GM23338 (cell line): ENCODE measurements around the gene SYT2. TPM values are rescaled to one million over a fixed set of nuclear protein-coding genes. Genes with fewer than 3 reads are reported as not detected.
A peak's percentile ranks its signal among the peaks of the same experiment; 100 is the strongest.

Source experiments
- ATAC-seq: fragments of 200-7000 bp; cut with Tn5 transposase; 3 replicates; pipeline ENCODE4 v1.9.1; 2020
- DNase-seq: peaks from one replicate; pipeline ENCODE4 v3.0.0-alpha.2; 2015; ENCODE audit warnings: low spot score
- H2AFZ ChIP-seq: fragments of 200-600 bp; sonication (generic); 2 replicates; pipeline ENCODE4 v1.8.0; 2016; ENCODE audit warnings: antibody characterized with exemption, mild to moderate bottlenecking, moderate library complexity
- H3F3A ChIP-seq: fragments of 200-600 bp; sonication (generic); replicated peaks from 2 replicates; pipeline ENCODE4 v1.8.0; 2017; ENCODE audit warnings: antibody characterized with exemption, mixed run types, low read depth
- H3K27ac ChIP-seq: fragments of 200-600 bp; sonication (generic); 2 replicates; pipeline ENCODE4 v1.6.1; 2016; ENCODE audit warnings: low read depth
- H3K27me3 ChIP-seq: fragments of 200-600 bp; sonication (generic); 2 replicates; pipeline ENCODE4 v1.8.0; 2016; ENCODE audit warnings: mild to moderate bottlenecking, mixed run types, moderate library complexity; ENCODE audit not compliant: insufficient read depth
- H3K36me3 ChIP-seq: fragments of 200-600 bp; sonication (generic); 2 replicates; pipeline ENCODE4 v1.8.0; 2016; ENCODE audit warnings: mild to moderate bottlenecking; ENCODE audit not compliant: insufficient read depth
- H3K4me1 ChIP-seq: fragments of 200-600 bp; sonication (generic); 2 replicates; pipeline ENCODE4 v1.8.0; 2016; ENCODE audit warnings: mild to moderate bottlenecking, moderate library complexity; ENCODE audit not compliant: insufficient read depth
- H3K4me2 ChIP-seq: fragments of 200-600 bp; sonication (generic); 2 replicates; pipeline ENCODE4 v1.7.1; 2017; ENCODE audit warnings: mixed run types
- H3K4me3 ChIP-seq: fragments of 200-600 bp; sonication (generic); 2 replicates; pipeline ENCODE4 v1.6.1; 2016; ENCODE audit warnings: mixed run types
- H3K79me2 ChIP-seq: fragments of 200-600 bp; sonication (generic); replicated peaks from 2 replicates; pipeline ENCODE4 v1.8.0; 2017; ENCODE audit warnings: mild to moderate bottlenecking; ENCODE audit not compliant: insufficient read depth
- H3K9me2 ChIP-seq: fragments of 200-600 bp; sonication (generic); 2 replicates; pipeline ENCODE4 v1.8.0; 2017; ENCODE audit not compliant: insufficient read depth
- H4K20me1 ChIP-seq: fragments of 200-600 bp; sonication (generic); replicated peaks from 2 replicates; pipeline ENCODE4 v1.8.0; 2017; ENCODE audit warnings: mild to moderate bottlenecking; ENCODE audit not compliant: insufficient read depth
- H3K27ac Mint-ChIP-seq: 2 replicates; pipeline ENCODE4 v1.8.0; 2020; ENCODE audit warnings: inconsistent platforms, mild to moderate bottlenecking, moderate library complexity, mixed read lengths
- H3K27me3 Mint-ChIP-seq: 3 replicates; pipeline ENCODE4 v1.8.0; 2022; ENCODE audit warnings: low read depth, mild to moderate bottlenecking, moderate library complexity, mixed read lengths, inconsistent platforms; ENCODE audit not compliant: insufficient read depth, poor library complexity
- H3K36me3 Mint-ChIP-seq: 3 replicates; pipeline ENCODE4 v1.8.0; 2021; ENCODE audit warnings: low read depth, mild to moderate bottlenecking, inconsistent platforms, moderate library complexity, mixed read lengths
- H3K4me1 Mint-ChIP-seq: 3 replicates; pipeline ENCODE4 v1.8.0; 2020; ENCODE audit warnings: mild to moderate bottlenecking, inconsistent platforms, mixed read lengths
- H3K4me3 Mint-ChIP-seq: 3 replicates; pipeline ENCODE4 v1.8.0; 2021; ENCODE audit warnings: moderate library complexity, mild to moderate bottlenecking, inconsistent platforms, mixed read lengths
- H3K9me3 Mint-ChIP-seq: 3 replicates; pipeline ENCODE4 v1.8.0; 2020; ENCODE audit warnings: moderate library complexity, mild to moderate bottlenecking, inconsistent platforms, mixed read lengths
- CTCF ChIP-seq, 2 experiments: fragments of 200-600 bp in 1 of 2; sonication (generic) in 1 of 2; conservative IDR thresholded peaks; 2 replicates each; pipeline versions ENCODE4 v1.5.1 to v1.6.1; 2016 to 2017; ENCODE audit warnings: antibody characterized with exemption in 2 of 2, low read depth in 2 of 2, mild to moderate bottlenecking in 2 of 2, moderate library complexity in 1 of 2
- NANOG ChIP-seq: IDR thresholded peaks from 2 replicates; pipeline ENCODE4 v1.6.1; 2016; ENCODE audit warnings: antibody characterized with exemption, borderline replicate concordance
- ZNF462 ChIP-seq: fragments of 250-450 bp; sonication (Bioruptor Pico); IDR thresholded peaks from 2 replicates; pipeline ENCODE4 v1.5.0; 2020; ENCODE audit warnings: mild to moderate bottlenecking, moderate library complexity
- polyA plus RNA-seq: library from polyadenylated mRNA; unstranded; fragments of >200 nt; fragmentation: Nextera tagmentation; extraction: Ambion mirVana; gene quantifications from 2 replicates; pipeline ENCODE4 v1.2.1, GENCODE V29; 2016
- total RNA-seq: library from RNA; depleted of rRNA; stranded (reverse); fragments of >200 nt; shearing (Covaris generic); gene quantifications from 2 replicates; pipeline ENCODE4 v1.2.3, GENCODE V29; 2014

The SYT2 gene
- total and polyA plus RNA-seq, 2 experiments from 2014 or later = 2.4 to 12.5 TPM

- H3K4me1 ChIP-seq = peaks cover 12% of the 10 kb centered on the region; the same call in 1 of the 2 replicates
- DNase-seq (peak; percentile 88), ATAC-seq (peak; percentile 90)
- no peaks in the 10 kb centered on the region for H3K36me3 Mint-ChIP-seq
- H3K4me3 Mint-ChIP-seq = no peak overlapping the region
- H3K27me3 Mint-ChIP-seq = peaks cover 6% of the 10 kb centered on the region
- TF ChIP-seq ZNF462 (no peak), CTCF (conservative IDR thresholded peaks at IDR 0.05; ENCODE audit: low read depth in 2 of 2) (peak; percentile 52 to 79), NANOG (no peak)
- peaks cover 24% of the 10 kb centered on the region for H3K4me1 Mint-ChIP-seq
- no peak overlapping the region for H3K27ac ChIP-seq
- no peaks in the 10 kb centered on the region for H3K9me2 ChIP-seq
- no peaks in the 10 kb centered on the region; the same call in 1 of the 2 replicates for H4K20me1 ChIP-seq
- no peaks in the 10 kb centered on the region for H3K36me3 ChIP-seq
- H3F3A ChIP-seq = 0 out of 2 replicates have a peak, but pooled peaks cover 6% of the 10 kb centered on the region
- no peaks in the 10 kb centered on the region for H3K9me3 Mint-ChIP-seq
- H3K27me3 ChIP-seq = no peaks in the 10 kb centered on the region
- H3K4me2 ChIP-seq = no peak overlapping the region
- no peaks in the 10 kb centered on the region for H3K79me2 ChIP-seq
- no peak overlapping the region for H3K4me3 ChIP-seq
- no peak overlapping the region for H2AFZ ChIP-seq
- no peak overlapping the region for H3K27ac Mint-ChIP-seq
Measured at GRCh38 chr1:202625416-202626360, 84.6 kb downstream of the SYT2 start.
